HG02623 (cell line): ENCODE measurements around the gene GRIP1.

Experiments used
- ATAC-seq: cut with Tn5 transposase; IDR thresholded peaks from one replicate; pipeline ENCODE4 v1.9.1; 2021; ENCODE audit warnings: moderate library complexity; ENCODE audit not compliant: unreplicated experiment

Gene GRIP1

GRCh38 chr12:66692986-66693385 lies 14.1 kb upstream of the GRIP1 start:
- no peak for ATAC-seq

GRCh38 chr12:66692170-66692569 lies 13.3 kb upstream of the GRIP1 start:
- ATAC-seq: no peak

- peak; percentile 58 for ATAC-seq
These were observed 10.1 kb upstream of the GRIP1 start for GRCh38 chr12:66688846-66689439.

GRCh38 chr12:66684222-66684621 lies 5.3 kb upstream of the GRIP1 start:
- no peak for ATAC-seq

GRCh38 chr12:66683822-66684221 lies 4.9 kb upstream of the GRIP1 start:
- ATAC-seq: no peak

DNA sequence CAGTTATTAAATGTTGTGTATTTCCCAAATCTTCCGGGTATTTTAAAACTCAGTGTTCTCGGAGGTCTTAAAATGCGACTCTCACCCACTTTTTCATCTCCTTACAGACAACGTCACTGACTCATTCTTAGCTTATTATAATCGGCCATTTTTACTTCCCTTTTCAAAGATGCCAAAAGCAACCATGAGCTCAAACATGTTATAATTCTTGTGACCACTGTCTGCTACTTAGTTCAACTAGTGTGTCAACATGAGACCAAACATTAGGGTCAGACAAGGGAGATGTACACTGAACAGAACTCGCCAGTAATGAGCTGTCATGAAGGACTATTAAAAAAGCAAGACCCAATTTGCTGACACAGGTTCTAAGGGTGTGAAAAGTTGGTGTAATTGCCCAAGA lies 4.2 kb upstream of the GRIP1 start:
- no peak for ATAC-seq

DNA sequence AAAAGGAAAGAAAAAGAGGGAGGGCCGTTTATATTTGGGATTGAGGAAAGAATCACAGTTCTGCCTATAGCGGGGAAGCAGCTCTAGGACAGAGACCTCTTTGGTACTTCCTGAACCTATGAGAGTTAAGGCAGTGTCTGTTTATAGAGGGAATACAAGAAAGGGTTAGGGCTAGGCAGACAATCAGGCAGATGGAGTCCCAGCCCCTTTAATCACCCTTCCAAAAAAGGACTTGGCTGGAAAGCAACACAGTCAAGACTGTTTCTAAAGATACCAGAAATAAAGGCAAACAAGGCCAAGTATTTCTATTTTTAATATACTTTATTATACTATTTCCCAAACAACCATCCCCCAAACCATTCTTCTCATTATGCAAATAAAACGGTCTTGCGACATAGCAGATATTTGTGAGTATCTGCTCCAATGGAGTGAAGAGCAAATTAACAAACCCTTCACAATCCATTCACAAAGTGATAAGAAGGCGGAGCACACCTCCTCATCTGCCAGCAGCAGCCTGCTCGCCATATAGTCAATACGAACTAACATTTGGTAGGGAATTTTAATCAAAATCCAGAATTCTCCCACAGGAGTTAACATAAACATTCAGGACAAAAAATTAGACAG lies 697 bp upstream of the GRIP1 start:
- ATAC-seq: no peak

DNA sequence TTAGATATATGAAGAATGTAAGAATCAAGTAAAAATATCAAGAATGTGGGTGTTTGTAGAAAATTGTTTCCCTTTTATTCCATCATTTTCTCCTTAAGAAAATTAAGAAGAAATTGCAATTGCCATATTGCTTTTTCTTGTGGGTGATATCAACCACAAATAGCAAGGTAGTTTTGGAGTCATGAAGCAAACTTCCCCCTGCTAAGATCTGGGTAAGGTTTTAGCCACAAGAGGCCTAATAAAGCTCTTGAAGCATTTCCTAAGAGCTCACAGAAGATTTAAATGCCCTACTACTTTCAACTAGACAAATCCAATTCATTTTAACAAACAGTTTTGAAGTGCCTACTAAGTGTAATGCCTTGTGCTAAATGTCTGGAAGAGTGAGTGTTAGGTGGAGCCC lies 2.6 kb downstream of the GRIP1 start:
- no peak for ATAC-seq

DNA sequence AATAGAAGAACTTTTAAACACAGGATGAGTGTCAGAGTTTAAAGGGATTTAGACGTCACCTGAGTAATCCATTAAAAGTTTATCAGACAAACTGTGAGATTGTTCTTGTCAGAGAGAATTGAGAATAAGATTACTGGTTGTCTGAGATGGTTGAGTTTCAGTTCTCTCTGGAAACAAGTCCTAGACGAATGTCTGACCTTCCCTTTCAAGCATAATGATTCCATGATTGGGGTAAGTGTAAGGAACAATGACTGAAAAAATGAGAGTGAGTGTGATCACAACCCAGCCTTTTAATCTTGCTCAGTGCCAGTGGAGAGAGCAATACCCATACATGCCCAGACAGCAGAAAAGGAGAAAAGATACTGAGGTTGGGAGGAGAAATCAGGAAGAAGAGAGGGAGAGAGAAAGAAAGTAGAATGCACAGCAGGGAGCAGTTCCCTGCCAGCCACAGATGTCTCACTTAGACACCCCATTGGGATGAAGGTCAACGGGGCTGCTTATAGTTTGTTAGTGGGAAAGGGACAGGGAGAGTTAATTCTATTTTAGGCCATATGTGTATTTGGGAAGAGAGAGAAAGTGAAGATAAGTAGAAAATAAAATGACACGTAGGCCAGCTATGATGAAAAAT lies 4.3 kb downstream of the GRIP1 start:
- ATAC-seq: no peak

DNA sequence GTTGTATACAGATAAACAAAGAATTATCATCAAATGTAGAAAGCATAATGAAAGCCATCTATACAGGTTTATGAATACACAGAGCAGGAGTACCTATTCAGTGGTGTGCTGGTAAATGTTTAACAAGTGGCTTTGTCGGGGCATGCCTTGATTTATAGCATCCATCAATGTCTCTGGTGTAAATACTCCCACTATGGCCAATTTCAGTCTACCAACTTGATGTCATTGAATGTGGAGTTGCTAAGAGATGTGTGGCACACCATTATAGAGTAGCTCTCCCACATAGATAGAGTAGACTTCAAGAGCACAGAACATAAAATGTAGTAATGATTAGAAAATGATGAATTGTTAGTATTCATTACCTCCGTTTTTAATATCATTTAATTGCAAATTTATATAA lies 9.3 kb downstream of the GRIP1 start:
- no peak for ATAC-seq

DNA sequence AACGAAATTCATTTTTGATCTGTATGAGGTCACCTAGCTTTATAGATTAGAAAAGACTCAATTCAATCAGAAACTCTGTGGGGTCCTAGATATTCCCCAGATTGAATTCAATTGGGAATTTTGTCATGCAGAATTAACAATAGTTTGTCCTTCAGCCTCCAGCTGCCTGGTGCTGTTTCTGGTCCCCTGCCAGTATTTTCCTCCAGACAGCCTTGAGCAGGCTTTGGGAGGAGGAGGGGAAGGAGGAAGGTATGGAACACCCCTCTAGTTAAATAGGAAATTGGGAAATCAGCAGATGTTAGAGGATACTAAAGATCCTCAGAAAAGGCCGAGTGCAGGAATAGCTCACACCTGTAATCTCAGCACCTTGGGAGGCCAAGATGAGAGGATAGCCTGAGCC lies 10.6 kb downstream of the GRIP1 start:
- no peak for ATAC-seq

DNA sequence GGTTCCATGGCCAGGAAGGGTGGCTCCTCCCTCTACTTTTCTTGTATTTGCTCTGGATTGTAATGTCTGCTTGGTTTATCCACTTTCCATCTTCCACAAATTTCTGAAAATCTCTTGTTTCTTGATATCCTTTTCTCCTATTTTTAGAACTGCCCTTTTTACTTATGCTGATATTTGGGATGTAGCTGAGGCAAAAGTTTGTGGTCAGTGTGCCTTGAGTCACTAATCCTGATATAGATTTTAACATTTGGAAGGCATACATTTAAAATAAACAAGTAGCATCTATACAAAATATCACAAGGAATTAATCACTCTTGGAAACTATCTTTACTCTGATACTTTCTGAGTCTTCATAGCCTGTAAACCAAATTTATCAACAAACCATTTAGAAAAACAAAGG lies 11.0 kb downstream of the GRIP1 start:
- ATAC-seq: no peak

DNA sequence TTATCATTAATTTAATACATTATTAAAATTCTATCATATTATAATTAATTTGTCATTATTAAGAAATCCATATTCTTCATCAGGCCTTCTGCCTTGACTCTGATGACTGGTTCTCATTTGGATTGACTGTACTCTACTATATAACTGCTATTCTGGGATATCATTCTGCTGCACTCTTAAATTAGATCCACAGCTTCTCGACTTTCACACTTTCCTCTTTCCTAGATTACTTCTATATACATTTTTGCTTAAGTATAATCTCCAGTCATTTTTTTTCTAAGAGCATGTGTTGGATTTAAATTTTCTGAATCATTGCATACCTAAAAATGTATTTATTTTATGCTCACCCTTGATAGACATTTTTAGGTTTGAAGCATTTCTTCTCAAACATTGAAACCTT lies 12.4 kb downstream of the GRIP1 start:
- ATAC-seq: no peak

- no peak for ATAC-seq
These were observed 13.4 kb downstream of the GRIP1 start for GRCh38 chr12:66665435-66665985.

DNA sequence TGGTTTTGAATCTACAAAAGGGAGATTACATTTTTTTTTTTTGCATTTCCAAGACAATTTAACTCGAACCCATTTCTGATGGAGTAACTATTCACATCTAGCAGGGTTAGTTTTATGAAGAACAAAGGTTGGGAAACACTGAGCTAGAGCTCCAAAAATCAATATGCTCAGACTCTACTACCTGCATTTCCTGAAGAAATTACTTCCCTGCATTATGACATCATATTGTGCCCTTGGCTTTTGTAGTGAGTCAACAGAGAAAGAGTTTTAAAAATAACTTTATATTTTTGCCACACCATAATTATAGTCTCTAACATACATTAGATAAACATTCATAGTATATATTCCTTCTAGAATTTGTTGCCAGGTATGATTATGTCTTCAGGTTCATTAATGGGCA lies 14.8 kb downstream of the GRIP1 start:
- ATAC-seq: no peak

- ATAC-seq: no peak
These were observed 15.3 kb downstream of the GRIP1 start for GRCh38 chr12:66663611-66664010.

DNA sequence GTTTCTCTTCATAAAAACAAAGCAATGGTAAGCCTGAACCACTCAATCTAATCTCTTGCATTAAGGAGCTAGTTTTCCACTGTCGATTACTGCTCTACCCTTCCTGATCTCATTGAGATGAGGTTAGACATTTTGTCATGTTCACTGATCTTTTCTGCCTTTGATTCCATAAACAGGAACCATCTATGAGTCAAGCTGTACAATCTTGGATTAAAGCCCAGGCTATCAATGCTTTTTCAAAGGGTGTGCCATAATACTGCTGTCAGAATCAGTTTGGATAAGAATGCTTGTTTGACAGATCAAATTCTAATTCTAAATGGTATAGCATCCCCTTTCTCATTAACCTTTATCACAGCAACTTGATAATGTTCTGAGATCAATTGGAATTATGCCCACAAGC lies 16.1 kb downstream of the GRIP1 start:
- ATAC-seq: no peak

- no peak for ATAC-seq
These were observed 16.7 kb downstream of the GRIP1 start for GRCh38 chr12:66662179-66662578.

DNA sequence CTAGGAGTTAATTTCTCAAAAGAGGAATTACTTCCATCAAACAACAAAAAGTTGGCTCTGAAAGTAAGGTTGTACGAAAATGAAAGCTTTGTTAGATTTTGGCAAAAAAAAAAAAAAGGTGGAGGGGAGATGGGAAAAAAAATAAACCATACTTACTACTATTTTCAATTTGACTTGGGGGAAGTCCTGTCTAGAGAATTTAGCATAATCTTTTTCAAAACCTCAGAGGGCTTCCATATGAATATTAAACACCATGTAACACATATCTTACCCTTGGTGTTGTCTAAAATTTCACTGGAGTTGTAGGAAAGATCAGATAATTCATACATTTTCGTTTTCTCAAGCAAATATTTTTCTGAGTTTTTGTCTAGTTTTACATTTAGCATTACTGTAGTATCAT lies 17.5 kb downstream of the GRIP1 start:
- no peak for ATAC-seq

GRCh38 chr12:66653796-66654195 lies 25.1 kb downstream of the GRIP1 start:
- ATAC-seq: no peak

- ATAC-seq: no peak
These were observed 30.7 kb downstream of the GRIP1 start for GRCh38 chr12:66648033-66648735.
